Mesodermal cell (in vitro differentiated cells): ENCODE data around the gene HSPB1.
A peak's percentile ranks its signal among the peaks of the same experiment; 100 is the strongest.
"Not testable (repeated sequence)": the region's sequence is repeated elsewhere in the genome, so short reads cannot be mapped to it uniquely, and the experiment has no call there.

Experiments
- H3K27ac ChIP-seq: 2 replicates; pipeline ENCODE4 v1.7.0; 2013; ENCODE audit warnings: mild to moderate bottlenecking, low read depth, low read length, moderate library complexity; ENCODE audit not compliant: severe bottlenecking
- H3K36me3 ChIP-seq: 2 replicates; pipeline ENCODE4 v1.7.1; 2013; ENCODE audit warnings: mild to moderate bottlenecking, low read length, moderate library complexity; ENCODE audit not compliant: control insufficient read depth, insufficient read depth
- H3K4me1 ChIP-seq: one replicate; pipeline ENCODE4 v1.7.1; 2013; ENCODE audit warnings: mild to moderate bottlenecking, low read length; ENCODE audit not compliant: insufficient read depth, control insufficient read depth, poor library complexity, severe bottlenecking
- H3K4me3 ChIP-seq: 2 replicates; pipeline ENCODE4 v1.7.0; 2013; ENCODE audit warnings: low read length, control low read depth, mild to moderate bottlenecking; ENCODE audit not compliant: insufficient read depth, poor library complexity, severe bottlenecking; ENCODE audit errors: extremely low read depth
- H3K9me3 ChIP-seq: 2 replicates; pipeline ENCODE4 v1.7.1; 2013; ENCODE audit warnings: mild to moderate bottlenecking, low read length, moderate library complexity; ENCODE audit not compliant: control insufficient read depth
- WGBS, 2 experiments: methylation state at CpG; one replicate each; pipeline ENCODE4 v1.1.5; 2013; ENCODE audit warnings: missing lambda C conversion rate in 2 of 2; ENCODE audit not compliant: insufficient coverage in 2 of 2; 5-methylcytosine and 5-hydroxymethylcytosine counted together

The HSPB1 gene

DNA sequence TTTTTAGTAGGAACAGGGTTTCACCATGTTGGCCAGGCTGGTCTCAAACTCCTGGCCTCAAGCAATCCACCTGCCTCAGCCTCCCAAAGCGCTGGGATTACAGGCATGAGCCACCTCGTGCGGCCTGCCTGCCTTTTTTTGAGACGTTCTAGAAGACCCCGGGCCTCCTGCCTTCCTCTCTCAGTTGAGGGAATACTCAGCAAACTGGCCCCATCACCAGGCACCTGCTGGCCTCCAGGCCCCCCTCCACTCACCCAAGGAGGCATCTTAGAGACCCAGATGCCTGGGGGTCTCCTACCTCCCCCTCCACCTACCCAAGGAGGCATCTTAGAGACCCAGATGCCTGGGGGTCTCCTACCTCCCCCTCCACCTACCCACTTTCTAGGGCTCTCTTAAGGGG, 9.6 kb upstream of the HSPB1 start:
- H3K36me3 ChIP-seq, H3K9me3 ChIP-seq, H3K27ac ChIP-seq, H3K4me3 ChIP-seq: not testable (repeated sequence)
- 90 to 100% methylated on average over 5 of the region's 5 CpGs for WGBS, 2 experiments
- peaks cover 34% of the 10 kb centered on the region for H3K4me1 ChIP-seq

GRCh38 chr7:76293407-76293901, 9.0 kb upstream of the HSPB1 start:
- peaks cover 34% of the 10 kb centered on the region for H3K4me1 ChIP-seq
- no peak overlapping the region for H3K4me3 ChIP-seq
- no peak overlapping the region for H3K27ac ChIP-seq
- H3K36me3 ChIP-seq: no peaks in the 10 kb centered on the region
- WGBS, 2 experiments: 95 to 96% methylated on average over 3 to 7 of the region's 8 CpGs
- H3K9me3 ChIP-seq: no peaks in the 10 kb centered on the region

DNA sequence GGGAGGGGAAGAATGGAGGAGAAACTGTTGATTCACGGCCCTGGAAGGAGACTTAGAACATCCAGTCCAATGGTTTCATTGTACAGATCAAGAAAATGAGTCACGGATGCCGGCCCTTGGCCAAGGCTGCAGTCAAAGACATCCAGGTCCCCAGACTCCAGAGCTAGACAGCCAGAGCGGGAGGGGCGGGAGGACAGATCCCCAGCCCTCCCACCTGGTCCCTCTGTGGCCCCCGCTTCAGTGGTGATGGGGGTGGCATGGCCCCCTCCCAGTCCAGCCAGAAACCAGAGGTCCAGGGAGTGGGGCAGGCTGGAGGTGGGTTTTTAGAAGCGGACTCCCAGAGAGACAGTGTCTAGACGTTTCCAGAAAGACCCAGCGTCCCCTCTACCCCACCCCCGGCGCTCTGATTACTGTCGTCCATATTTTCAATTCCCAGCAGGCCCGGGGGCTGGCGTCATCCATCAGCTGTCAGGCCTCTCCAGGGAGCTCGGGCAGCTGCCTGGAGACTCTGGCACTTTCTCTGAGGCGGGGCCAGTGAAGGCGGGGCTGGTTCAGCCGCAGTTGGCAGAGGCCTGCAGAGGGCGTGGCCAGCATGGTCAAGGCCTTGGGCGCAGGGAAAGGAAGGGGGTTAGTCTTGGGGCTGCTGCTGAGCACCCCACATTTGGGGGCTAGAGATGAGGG, 8.0 kb upstream of the HSPB1 start:
- 64 to 69% methylated on average over 15 to 16 of the region's 20 CpGs for WGBS, 2 experiments
- Histone ChIP-seq H3K36me3 (no peaks in the 10 kb centered on the region), H3K4me3 (no peak overlapping the region), H3K9me3 (no peaks in the 10 kb centered on the region), H3K27ac (peak overlapping the region; percentile 86), H3K4me1 (peaks cover 32% of the 10 kb centered on the region)

DNA sequence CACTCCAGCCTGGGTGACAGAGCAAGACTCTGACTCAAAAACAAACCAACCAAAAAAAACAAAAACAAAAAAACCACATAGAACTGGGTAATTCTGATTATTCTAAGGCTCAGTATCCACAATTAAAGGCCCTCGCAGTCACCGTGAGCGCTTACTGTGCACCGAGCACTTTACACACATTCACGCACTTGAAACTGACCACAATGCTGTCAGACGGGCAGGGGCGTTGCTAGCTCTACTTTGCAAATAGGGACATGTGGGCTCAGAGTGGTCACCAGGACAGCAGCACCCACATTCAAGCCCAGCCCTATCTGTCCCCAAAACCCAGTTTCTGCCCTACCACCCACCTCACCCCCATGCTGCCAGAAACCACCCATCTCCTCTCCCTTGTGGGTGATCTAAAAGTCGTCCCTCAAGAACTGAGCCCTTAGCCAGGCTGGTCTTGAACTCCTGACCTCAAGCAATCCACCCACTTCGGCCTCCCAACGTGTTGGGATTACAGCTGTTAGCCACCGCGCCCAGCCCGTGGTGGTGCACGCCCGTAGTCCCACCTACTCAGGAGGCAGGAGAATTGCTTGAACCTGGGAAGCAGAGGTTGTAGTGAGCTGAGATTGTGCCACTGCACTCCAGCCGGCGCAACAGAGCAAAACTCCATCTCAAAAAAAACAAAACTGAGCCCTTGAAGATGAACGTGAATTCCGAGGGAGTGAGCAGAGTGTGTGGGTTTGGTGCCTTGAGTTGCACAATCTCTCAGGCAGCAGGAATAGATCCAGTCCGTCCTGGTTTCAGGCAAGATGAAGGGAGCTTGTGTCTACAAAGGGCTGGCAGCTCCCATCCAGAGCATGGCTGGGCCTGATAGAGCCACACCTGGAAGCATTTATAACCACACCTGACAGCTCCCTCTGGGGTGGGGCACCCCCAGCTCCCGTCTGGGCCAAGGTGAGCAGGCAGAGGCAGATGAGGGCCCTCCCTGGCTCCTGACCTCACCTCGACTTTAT, 5.4 kb upstream of the HSPB1 start:
- Histone ChIP-seq H3K9me3 (no peaks in the 10 kb centered on the region), H3K4me1 (peaks cover 20% of the 10 kb centered on the region), H3K4me3 (no peak overlapping the region), H3K27ac (no peak overlapping the region), H3K36me3 (no peaks in the 10 kb centered on the region)
- 89 to 90% methylated on average over 16 to 18 of the region's 22 CpGs for WGBS, 2 experiments

DNA sequence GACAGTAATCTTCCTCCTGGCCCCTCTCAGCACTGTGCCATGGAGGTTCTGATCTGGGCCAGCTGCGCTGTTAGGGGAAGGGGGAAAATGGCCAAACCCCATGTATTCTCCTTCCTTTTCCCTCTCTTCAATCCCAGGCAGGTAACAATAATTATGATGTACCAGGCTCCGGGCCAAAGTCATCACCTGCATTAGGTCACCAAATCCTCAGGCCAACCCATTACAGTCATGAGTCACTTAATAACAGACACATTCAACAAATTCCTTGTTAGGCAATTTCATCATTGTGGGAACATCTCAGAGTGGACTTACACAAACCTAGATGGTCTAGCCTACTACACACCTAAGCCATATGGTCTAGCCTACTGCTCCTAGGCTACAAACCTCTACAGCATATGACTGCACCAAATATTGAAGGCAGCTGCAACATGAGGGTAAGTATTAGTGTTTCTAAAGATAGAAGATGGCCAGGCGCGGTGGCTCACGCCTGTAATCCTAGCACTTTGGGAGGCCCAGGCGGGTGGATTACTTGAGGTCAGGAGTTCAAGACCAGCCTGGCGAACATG, 2.2 kb upstream of the HSPB1 start:
- H3K4me1 ChIP-seq: peaks cover 15% of the 10 kb centered on the region
- peaks cover 9% of the 10 kb centered on the region for H3K36me3 ChIP-seq
- no peak overlapping the region for H3K4me3 ChIP-seq
- no peaks in the 10 kb centered on the region for H3K9me3 ChIP-seq
- no peak overlapping the region for H3K27ac ChIP-seq
- WGBS, 2 experiments: 94 to 97% methylated on average over 1 to 5 of the region's 7 CpGs

DNA sequence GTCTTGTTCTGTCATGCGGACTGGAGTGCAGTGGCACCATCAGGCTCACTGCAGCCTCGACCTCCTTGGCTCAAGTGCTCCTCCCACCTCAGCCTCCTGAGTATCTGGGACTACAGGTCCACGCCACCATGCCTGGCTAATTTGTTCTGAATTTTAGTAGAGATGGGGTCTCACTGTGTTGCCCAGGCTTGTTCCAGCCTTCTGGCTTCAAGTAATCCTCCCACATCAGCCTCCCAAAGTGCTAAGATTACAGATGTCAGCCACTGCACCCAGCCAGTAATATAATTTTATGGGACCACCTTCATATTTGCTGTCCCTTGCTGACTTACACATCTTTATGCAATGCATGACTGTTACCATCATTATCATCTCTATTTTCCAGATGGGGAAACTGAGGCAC, 1.5 kb upstream of the HSPB1 start:
- Histone ChIP-seq H3K4me3 (no peak overlapping the region), H3K27ac (no peak overlapping the region), H3K9me3 (no peaks in the 10 kb centered on the region), H3K36me3 (peaks cover 9% of the 10 kb centered on the region), H3K4me1 (peaks cover 19% of the 10 kb centered on the region)
- 70 to 89% methylated on average over 2 of the region's 3 CpGs for WGBS, 2 experiments

GRCh38 chr7:76303202-76304147, 1.0 kb downstream of the HSPB1 start:
- peaks cover 9% of the 10 kb centered on the region for H3K36me3 ChIP-seq
- H3K27ac ChIP-seq: peak overlapping the region; percentile 83
- WGBS, 2 experiments: 5 to 6% methylated on average over 21 to 43 of the region's 56 CpGs
- H3K4me1 ChIP-seq: peaks cover 27% of the 10 kb centered on the region
- H3K9me3 ChIP-seq: no peaks in the 10 kb centered on the region
- H3K4me3 ChIP-seq: peak overlapping the region; percentile 83

DNA sequence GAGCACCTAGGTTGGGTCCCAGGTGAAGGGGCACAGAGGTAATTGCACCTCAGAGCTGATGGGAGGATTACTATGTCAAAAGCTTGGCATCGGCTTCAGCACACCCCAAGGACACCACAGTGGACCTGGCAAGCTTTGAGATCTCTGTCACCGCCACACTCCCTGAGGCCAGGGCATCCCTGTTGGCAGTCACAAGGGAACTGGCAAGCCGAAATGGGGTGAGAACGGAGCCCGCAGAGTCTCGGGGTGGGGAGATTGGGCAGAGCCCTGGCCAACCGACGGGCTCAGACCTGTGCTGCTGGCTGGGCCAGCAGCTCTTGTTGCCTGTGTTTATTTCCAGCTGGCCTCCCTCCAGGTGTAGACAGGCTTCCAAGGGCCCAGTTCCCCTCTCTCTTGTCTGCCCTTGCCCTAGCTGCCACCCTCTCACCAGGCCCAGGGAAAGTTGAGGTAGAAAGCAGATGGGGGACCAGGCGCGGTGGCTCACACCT, 2.5 kb downstream of the HSPB1 start:
- peaks cover 9% of the 10 kb centered on the region for H3K36me3 ChIP-seq
- H3K27ac ChIP-seq: no peak overlapping the region
- H3K4me1 ChIP-seq: peaks cover 27% of the 10 kb centered on the region
- WGBS, 2 experiments: 92 to 95% methylated on average over 10 of the region's 10 CpGs
- H3K9me3 ChIP-seq: no peaks in the 10 kb centered on the region
- H3K4me3 ChIP-seq: no peak overlapping the region

DNA sequence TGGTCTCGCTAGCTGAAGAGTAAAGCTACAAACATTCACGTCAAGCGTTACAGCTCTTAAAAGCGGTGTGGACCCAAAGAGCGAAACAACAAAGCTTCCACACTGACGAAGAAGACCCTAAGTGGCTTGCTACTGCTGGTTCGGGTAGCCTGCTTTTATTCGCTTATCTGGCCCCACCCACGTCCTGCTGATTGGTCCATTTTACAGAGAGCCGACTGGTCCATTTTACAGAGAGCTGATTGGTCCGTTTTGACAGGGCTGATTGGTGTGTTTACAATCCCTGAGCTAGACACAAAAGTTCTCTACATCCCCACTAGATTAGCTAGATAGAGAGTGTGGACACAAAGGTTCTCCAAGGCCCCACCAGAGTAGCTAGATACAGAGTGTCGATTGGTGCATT, 6.4 kb downstream of the HSPB1 start:
- not testable (repeated sequence) for H3K4me3 ChIP-seq, H3K9me3 ChIP-seq, H3K36me3 ChIP-seq, H3K27ac ChIP-seq
- WGBS, 2 experiments: 89 to 99% methylated on average over 8 to 10 of the region's 12 CpGs
- peaks cover 24% of the 10 kb centered on the region for H3K4me1 ChIP-seq
